Cardiac ventricle fibroblast (primary cell): ENCODE results near the gene KBTBD8. TPM values are rescaled to one million over a fixed set of nuclear protein-coding genes. Genes with fewer than 3 reads are reported as not detected.

Source experiments
- total RNA-seq: library from RNA; depleted of rRNA; stranded (reverse); fragments of >200 nt; gene quantifications from 2 replicates; pipeline ENCODE4 v1.2.3, GENCODE V29; 2015

The KBTBD8 gene, protein sequence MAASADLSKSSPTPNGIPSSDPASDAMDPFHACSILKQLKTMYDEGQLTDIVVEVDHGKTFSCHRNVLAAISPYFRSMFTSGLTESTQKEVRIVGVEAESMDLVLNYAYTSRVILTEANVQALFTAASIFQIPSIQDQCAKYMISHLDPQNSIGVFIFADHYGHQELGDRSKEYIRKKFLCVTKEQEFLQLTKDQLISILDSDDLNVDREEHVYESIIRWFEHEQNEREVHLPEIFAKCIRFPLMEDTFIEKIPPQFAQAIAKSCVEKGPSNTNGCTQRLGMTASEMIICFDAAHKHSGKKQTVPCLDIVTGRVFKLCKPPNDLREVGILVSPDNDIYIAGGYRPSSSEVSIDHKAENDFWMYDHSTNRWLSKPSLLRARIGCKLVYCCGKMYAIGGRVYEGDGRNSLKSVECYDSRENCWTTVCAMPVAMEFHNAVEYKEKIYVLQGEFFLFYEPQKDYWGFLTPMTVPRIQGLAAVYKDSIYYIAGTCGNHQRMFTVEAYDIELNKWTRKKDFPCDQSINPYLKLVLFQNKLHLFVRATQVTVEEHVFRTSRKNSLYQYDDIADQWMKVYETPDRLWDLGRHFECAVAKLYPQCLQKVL
- 0.24 and 0.31 TPM in 2 replicates for total RNA-seq

GRCh38 chr3:66998113-66998903 is at the start of gene KBTBD8:
TSS of gene KBTBD8 (plus strand) at chr3:66998307. CDS start at chr3:66998356, 49 bp downstream.

